ENCODE results near the gene RCSD1.
"Not testable (repeated sequence)": the region's sequence is repeated elsewhere in the genome, so short reads cannot be mapped to it uniquely, and the experiment has no call there.

The RCSD1 gene

DNA sequence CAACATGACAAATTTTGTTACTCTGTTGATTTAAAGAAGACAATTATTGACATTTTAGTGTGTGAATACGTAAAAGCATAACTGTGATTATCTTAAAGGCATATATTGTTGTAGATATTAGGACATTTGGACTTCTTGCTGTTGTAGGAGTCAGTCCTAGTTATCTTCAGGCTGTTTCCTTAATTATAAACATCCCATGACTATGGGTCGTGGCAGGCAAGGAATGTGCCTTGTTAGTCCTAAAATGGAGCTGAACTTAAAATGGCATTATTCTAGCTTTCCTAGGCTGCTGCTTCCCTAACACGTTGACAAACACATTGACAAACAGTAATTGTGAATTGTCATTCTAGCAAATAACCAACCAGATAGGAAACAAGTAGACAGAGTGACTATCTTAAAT, 87.3 kb downstream of the RCSD1 start:
- DNase-seq, result no peak

DNA sequence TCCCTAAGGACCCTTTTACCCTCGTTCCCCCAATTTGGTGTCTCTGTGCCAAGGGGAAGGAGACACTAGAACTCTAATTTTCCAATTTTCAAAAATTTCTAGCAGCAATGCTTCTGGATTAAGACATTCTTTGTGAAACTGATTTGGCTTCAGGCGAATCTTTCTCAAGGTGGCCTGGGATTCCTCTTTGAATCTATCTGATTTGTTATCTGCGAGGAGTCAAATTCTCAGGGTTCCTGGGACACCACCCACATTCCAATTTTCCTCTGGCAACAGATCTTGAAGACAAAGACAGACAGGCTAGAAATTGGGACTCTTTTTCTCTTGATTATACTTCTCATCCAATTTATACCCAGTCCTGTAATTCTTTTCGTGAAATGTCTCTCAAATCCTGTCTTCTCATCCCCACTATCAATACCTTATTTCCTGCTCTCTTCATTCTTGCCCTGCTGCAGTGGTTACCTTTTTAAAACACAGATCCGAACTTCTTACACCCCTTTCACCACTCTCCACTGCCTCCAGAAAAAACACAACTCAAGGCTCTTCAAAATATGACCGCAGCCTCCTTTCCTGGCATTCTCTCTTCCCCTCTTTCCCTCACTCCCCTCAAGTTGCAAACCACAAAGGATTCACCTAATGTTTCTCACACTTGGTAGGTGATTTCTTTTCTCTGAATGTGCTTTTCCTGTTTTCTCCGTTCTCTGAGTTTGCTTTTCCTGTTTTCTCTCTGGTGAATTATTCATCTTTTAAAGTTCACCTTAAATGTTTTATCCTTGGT, 89.1 kb downstream of the RCSD1 start:
- DNase-seq, result no peak

DNA sequence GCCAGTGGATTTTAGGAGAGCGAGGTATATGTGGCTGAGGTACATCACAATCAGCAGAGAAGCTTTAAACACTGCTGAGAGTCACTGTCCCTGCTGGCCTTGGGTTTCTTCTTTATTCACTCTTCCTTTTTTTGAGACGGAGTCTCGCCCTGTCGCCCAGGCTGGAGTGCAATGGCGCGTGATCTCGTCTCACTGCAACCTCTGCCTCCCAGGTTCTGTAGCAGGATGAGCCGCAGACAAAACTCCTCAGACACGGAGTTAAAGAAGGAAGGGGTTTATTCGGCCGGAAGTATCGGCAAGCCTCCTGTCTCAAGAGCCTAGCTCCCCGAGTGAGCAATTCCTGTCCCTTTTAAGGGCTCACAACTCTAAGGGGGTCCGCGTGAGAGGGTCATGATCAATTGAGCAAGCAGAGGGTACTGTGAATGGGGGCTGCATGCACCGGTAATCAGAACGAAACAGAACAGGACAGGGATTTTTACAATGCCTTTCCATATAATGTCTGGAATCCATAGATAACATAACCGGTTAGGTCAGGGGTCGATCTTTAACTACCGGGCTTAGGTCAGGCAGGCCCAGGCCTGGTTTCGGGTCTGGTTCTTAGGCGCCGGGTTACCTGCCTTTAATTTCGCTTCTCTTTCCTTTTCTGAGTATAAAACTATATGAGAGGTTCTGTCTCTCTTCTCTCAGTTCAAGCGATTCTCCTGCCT, 89.8 kb downstream of the RCSD1 start:
- DNase-seq, result not testable (repeated sequence)

DNA sequence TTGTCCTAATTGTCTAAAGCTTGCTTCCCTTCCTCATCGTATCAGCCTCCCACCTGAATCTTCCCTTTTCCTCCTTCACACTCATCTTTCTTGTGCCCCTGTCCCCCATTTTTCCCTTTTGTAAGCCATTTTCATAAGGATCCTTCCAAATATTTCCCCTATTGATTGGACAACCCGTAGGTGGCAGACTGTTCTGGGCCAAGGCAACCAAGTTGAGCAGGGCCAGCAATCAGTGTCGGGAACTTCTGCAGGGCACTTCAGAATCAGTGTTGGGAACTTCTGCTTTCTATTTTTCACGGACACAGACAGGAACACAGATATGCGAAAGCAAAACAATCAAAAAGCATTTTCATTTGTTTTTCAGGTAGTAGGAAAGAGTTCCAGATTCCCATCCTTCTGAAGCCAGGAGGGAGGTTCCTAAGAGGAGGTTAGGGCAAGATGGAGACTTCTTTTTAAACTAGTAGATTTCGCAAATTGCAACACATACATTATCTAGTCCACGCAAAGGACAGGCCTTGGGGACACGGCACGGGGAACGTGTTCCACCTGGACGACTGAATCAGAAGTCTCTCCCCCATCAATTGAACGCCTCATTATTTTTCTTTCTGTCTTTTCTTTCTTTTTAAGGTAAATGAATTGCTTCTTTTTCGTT, 91.1 kb downstream of the RCSD1 start:
- DNase-seq, result no peak

DNA sequence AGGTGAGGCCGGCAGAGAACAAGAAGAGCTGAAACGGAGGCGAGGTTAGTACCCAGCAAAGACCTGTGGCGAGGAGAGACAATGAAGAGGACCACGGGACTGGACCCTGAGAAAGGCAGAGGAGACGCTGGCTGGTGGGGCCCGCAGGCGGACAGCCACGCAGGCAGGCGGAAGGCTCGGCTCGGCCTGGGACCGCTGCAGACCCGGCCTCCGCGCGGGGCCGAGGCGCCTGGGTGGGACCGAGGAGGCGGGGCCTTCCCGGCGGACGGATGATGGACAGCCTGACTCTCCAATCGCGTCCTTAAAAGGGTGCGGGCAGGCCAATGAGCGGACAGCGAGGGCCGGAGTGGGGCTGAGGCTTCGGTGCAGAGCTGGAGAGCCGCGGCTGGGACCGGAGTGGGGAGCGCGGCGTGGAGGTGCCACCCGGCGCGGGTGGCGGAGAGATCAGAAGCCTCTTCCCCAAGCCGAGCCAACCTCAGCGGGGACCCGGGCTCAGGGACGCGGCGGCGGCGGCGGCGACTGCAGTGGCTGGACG, 91.7 kb downstream of the RCSD1 start, which contains the start of gene MPZL1:
Gene MPZL1 (plus strand): TSS at position 366 of the 535 bp plus-strand sequence. CDS start 170 bp downstream, outside the sequence.
- DNase-seq, result peak; percentile 96 to 97

DNA sequence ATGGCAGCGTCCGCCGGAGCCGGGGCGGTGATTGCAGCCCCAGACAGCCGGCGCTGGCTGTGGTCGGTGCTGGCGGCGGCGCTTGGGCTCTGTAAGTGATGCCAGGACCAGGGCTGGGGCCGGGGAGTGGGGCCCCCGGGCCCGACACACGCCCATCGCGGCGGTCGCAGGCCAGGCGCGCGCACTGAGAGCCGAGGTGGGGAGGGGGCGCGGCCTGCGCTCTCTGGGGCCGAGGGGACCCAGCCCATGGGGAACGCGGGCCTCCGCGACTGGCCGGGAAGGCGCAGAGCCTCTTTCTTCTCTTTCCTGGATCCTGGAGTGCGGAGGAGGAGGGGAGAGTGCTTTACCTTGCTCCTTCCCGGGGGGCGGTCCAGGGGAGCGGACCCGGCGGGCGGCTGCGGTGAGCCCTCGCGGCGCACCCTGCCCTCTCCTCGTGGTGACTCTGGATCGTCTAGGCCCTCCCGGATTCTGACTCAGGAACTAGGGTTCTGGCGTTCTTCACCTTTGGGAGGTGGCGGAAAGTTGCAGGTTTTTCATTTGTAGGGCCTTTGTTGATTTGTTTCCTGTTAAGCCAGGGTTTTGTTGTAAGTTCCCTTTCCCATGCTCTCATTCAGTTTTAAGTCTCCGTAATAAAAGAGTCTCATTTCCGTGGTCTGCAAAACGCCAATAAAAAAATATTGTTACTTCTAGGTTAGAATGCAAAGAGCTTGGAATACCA, 92.3 kb downstream of the RCSD1 start:
- peak; percentile 36 to 48 for DNase-seq

DNA sequence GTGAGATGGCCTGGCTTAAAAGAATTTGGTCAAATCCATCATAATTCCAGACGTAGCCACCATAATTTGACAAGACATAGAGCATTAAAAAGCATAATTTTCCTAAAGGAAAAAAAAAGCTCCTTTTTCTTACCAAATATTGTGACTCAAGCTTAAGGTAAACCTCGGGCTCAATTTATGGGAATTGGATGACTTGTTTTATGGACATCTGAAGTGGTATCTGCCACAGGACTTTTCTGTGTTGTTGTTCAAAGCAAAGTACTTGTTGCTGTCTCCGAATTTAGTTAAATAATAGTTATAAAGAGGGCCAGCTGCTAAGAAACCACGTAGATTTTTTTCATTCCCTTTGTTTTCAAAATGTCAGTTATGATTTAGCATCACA, 92.8 kb downstream of the RCSD1 start:
- no peak for DNase-seq

DNA sequence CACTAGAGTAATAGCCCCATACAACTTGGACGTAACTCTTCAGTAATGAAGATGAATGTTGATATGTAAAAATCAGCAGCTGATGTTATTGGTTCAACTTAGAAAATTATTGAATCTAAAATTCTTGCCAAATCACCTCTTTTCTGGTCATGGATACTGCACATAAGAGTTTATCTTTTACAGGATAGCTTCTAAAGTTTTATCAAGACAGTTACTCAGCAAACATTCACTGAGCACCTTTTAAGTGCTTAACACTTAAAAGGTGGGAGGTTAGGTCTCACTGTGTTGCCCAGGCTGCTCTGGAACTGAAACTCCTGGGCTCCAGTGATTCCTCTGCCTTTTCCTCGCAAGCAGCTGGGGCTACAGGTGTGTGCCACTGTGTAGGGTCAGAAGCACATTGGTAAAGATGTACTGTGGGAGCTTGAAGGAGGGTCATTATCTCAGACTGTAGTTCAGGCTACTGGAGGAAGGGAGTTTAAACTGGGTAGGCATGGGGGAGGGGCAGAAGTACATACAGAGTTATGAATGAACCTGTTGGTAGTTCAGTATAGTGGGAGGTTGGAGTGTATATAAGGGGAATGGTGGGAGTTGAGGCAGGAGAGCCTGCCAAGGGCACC, 93.8 kb downstream of the RCSD1 start:
- DNase-seq, result no peak

DNA sequence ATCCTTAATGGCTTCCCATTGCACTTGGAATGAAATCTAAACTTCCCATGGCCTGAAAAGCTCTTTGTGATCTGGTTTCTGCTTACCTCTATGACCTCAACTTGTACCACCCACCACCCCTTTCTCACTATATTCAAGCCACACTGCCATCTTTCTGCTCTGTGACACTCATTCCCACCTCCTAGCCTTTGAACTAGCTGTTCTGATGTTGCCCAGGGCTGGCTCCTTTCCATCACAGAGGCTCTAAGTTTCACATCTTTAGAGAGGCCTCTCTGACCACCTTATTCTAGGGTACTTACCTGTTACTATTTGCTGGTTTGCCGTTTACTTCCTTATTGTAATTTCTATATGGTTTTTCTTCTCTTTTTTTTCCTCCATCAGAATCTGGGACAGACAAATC, 96.0 kb downstream of the RCSD1 start:
- no peak for DNase-seq

DNA sequence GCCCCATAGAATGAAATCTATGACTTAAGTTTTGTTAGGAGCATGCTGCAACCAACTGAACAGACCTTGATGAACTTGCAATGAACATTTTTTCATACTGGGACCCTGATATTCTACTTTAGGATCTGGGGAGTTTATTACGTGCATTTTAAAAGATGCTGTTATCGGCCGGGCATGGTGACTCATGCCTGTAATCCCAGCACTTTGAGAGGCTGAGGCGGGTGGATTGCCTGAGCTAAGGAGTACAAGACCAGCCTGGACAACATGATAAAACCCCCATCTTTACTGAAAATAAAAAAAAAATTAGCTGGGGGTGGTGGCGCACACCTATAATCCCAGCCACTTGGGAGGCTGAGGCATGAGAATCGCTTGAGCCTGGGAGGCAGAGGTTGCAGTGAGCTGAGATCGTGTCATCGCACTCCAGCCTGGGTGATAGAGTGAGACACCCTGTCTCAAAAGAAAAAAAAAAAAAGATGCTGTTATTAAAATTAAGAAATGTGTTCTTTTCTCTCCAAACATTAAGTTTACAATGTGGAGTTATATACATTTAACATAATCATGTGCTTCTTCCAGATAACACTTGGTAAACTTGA, 98.9 kb downstream of the RCSD1 start:
- no peak for DNase-seq

DNA sequence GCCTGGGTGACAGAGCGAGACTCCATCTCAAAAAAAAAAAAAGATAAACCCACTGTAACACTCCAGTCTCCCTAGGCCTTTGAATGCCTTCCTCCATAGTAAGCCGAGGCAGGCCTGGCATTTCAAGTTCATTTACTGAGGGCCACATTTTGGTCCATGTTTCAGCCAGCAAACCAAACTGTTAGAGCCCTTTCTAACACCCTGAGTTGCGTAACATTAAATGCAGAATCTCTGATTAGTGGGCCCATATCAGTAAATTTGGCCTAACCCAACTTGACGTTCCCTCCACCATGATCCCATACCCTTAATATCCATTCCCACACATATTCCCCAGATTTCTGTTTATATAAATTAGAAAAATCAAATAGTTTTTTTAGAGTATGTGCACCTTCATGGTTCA, 104.2 kb downstream of the RCSD1 start:
- DNase-seq, result no peak

DNA sequence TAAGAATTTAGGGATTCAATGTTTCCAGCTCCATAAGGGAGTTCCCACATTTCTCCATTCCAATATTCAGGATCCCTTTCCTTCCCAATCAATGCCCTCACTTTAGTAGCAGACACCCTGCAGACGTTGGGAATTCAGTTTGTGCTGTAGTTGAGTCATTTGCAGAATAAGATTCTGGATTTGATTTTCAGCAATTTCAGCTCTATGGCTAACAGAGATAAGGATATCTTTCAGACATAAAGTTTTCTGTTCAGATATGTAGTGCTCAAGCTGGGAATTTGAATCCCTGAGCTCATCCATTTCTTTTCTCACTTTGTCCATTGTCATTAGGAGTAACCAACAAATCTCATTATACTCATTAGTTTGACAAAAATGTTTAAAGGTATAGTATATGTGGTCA, 104.8 kb downstream of the RCSD1 start:
- no peak for DNase-seq

DNA sequence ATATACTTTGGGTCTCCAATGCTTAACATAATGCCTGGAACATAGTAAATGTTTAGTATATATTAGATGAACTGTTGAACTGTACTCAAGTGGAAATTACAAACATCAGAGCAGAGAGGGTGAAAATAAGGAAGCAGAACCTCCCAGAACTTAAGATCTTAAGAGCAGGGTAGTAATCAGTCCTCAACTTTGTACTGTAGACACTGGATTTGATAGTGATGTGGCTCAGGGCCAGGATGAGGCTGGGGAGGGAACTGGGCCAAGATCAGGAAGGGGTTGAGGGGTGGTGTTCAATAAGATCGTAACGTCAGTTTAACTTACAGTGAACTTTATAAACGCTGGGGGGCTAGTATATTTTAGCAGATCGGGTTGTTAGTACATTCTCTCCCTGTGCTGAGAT, 107.1 kb downstream of the RCSD1 start:
- DNase-seq, result no peak

DNA sequence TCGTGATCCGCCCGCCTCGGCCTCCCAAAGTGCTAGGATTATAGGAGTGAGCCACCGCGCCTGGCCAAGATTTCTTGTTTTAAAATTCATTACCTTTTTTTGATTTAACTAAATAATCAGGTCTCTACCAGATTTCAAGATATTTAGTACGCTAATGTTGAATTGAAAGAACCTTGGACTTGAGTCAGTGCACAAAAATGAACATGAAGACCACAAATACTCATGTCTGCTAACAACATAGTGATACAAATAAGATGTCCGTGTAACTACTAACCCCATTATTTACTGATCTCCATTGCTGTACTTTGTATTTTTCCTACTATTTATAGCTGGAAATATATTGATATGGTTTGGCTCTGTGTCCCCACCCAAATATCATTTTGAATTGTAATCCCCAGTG, 108.1 kb downstream of the RCSD1 start:
- no peak for DNase-seq

DNA sequence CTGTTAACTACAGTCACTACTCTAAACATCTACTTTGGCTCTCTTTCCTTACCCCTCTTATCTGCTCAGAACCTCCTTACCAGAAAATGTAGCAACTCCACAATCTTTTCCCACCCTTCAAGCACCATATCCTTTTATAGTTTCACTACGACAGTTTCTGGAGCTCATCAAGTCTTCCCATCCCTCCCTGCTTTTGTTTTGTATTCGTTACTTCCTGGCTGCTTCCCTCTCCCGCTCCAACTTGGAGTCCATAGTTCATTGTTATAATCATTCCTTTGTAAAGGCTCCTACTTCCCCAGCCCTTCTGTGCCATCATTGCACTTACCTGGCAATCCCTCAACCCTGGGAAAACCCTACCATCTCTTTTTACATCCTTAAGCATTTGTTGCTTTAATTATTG, 109.7 kb downstream of the RCSD1 start:
- no peak for DNase-seq

DNA sequence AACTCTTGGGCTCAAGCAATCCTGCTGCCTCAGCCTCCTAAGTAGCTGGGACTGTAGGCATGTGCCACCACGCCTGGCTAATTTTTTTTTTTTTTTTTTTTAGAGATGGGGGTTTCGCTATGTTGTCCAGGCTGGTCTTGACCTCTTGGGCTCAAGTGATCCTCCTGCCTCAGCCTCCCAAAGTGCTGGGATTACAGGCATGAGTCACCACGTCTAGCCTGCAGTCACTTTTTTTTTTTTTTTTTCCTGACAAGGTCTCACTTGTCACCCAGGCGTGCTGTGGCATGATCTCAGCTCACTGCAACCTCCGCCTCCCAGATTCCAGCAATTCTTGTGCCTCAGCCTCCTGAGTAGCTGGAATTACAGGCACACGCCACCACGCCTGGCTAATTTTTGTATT, 111.1 kb downstream of the RCSD1 start:
- DNase-seq, result not testable (repeated sequence)

DNA sequence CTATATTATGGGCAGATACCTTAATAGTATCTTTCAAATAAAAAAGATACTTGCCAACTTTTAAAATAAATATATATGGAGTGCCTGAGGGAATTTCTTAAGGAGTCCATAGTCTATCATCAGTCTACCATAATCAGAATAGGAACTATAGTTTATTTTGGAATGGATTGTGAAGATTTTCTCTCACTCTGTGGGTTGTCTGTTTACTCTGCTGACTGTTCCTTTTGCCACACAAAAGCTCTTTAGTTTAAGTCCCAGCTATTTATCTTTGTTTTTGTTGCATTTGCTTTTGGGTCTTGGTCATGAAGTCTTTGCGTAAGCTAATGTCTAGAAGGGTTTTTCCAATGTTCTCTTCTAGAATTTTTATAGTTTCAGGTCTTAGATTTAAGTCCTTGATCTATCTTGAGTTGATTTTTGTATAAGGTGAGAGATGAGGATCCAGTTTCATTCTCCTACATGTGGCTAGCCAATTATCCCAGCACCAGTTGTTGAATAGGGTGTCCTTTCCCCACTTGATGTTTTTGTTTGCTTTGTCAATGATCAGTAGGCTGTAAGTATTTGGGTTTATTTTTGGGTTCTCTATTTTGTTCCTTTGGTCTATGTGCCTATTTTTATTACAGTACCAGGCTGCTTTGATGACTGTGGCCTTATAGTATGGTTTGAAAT, 112.5 kb downstream of the RCSD1 start:
- DNase-seq, result not testable (repeated sequence)

DNA sequence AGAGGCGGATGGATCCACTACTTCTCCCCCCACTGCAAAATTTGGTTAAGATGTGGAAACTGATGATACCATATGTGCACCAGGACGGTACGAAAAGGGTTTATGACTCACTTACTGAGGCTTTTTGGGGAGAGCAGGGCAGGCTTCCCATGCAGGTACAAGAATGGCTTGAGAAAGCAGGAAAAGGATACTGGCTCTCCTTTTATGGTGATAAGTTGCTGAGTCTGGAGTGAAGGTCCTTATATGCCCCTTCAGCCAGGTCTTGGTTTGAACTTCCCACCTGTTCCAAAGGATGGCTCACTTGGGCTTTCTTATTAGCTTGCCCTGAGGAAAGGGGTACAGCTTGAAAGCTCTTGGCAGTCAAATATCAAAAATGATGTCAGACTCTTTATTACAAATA, 114.9 kb downstream of the RCSD1 start:
- no peak for DNase-seq

DNA sequence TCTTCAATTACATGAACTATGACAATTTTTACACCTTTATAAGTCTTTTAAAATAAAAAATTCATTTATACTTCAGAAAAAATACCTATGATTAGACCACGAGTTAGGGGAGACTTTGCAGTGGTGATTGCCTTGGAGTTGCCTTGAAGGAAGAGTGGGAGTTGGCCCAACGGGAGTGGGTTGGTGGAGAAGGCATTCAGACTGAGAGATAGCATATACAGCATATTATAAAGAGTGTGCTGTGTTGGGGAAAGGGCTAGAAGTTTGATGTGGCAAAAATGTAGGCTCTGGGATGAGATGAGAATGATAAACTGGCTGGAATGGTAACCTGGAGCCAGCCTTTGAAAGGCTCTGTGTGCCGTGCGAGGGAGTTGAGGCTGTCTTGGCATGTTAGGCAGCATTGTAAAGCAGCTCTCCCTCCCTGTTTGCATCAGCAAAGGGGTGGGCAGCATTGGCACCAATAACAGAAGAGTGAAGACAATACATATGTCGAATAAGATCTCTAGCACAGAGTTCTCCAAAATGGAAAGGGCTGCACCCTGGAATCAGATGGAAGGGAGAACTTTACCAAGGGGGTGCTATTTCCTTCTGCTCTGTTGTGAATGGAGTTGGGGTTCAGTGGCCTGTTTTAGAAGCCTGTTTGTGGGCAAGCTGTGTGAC, 116.1 kb downstream of the RCSD1 start:
- DNase-seq, result no peak

DNA sequence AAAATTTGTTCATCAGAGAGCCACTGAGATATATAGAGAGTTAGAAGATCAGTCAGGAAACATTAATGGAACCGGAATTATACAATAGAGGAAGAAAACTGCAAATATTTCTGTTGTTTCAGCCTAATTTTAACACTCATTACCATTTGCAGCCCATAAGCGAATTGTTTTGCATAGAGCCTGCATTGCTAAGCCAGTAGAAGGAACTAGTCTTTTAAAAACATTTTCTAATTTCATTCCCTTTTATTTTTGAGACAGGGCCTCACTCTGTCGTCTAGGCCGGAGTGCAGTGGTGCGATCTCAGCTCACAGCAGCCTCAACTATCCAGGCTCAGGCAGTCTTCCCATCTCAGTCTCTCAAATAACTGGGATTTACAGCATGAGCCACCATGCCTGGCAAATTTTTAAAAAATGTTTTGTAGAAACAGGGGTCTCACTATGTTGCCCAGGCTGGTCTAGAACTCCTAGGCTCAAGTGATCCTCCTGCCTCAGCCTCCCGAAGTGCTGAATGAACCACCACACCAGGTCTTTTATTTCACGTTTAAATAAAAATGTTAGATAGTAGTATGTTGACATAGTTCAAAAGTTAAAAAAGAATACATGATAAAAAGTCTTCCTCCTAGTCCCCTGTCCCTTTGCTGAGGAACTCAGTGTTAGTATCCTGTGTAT, 117.1 kb downstream of the RCSD1 start:
- no peak for DNase-seq

All from activated CD4-positive, alpha-beta T cell treated with anti-CD3 and anti-CD28 coated beads, Interleukin-2, amount 50 U/mL, for 48 hours (primary cell).